A549 (cell line): ENCODE measurements around the gene GPR158. TPM values are rescaled to one million over a fixed set of nuclear protein-coding genes. Genes with fewer than 3 reads are reported as not detected.

ENCODE experiments used
- ATAC-seq, 2 experiments: fragments of 200-7000 bp in 1 of 2; fragments of >200 bp in 1 of 2; cut with Nextera tagmentation in 1 of 2; cut with Tn5 transposase in 1 of 2; 3 replicates each; pipeline versions ENCODE4 v1.8.0 to v1.9.1; 2018 to 2020; ENCODE audit warnings: mild to moderate bottlenecking in 1 of 2, moderate library complexity in 1 of 2
- CTCF ChIA-PET: fragments of 300-600 bp; sonication (Branson Sonifier 250); formaldehyde crosslinking; extraction: SDS; loops from one replicate; lab custom pipeline; 2021; ENCODE audit warnings: antibody characterized with exemption, inconsistent platforms; lab: Yijun Ruan, JAX
- POLR2A ChIA-PET: fragments of 350-600 bp; formaldehyde crosslinking; extraction: SDS; loops from one replicate; lab custom pipeline; 2021; ENCODE audit warnings: antibody characterized with exemption, inconsistent platforms; lab: Yijun Ruan, JAX
- DNase-seq, 2 experiments: peaks; one replicate each; pipeline versions ENCODE4 v3.0.0 to v3.0.0-alpha.2; 2011 to 2016; ENCODE audit warnings: low read depth in 1 of 2, low spot score in 1 of 2
- FAIRE-seq: peaks from 2 replicates; lab custom pipeline; 2011; peaks lifted over from hg19 to GRCh38; lab: Jason Lieb, UNC
- H3K27ac ChIP-seq, 2 experiments: fragments of >200 bp; sonication (Bioruptor Twin); formaldehyde crosslinking; 3 replicates each; pipeline ENCODE4 v1.5.1; 2016 to 2017
- H3K4me1 ChIP-seq: fragments of >200 bp; sonication (Bioruptor Twin); formaldehyde crosslinking; 3 replicates; pipeline ENCODE4 v1.6.1; 2016
- H3K4me2 ChIP-seq: fragments of >200 bp; sonication (Bioruptor Twin); formaldehyde crosslinking; 3 replicates; pipeline ENCODE4 v1.6.1; 2016
- H3K4me3 ChIP-seq: fragments of >200 bp; sonication (Bioruptor Twin); formaldehyde crosslinking; 3 replicates; pipeline ENCODE4 v1.5.1; 2016
- H3K9me3 ChIP-seq: fragments of >200 bp; sonication (Bioruptor Twin); formaldehyde crosslinking; 3 replicates; pipeline ENCODE4 v1.6.1; 2016
- ATOH8 ChIP-seq: fragments of 250-450 bp; sonication (Bioruptor Pico); IDR thresholded peaks from 2 replicates; pipeline ENCODE4 v1.5.0; 2020; ENCODE audit warnings: low read depth, mild to moderate bottlenecking, moderate library complexity
- CHD2 ChIP-seq: fragments of 150-350 bp; IDR thresholded peaks from 2 replicates; pipeline ENCODE4 v1.6.1; 2014; ENCODE audit warnings: low read length; ENCODE audit not compliant: partially characterized antibody
- CHD4 ChIP-seq: fragments of 200-600 bp; sonication (generic); IDR thresholded peaks from 2 replicates; pipeline ENCODE4 v1.6.1; 2016; ENCODE audit warnings: antibody characterized with exemption, mild to moderate bottlenecking, borderline replicate concordance
- CTCF ChIP-seq: fragments of >200 bp; sonication (Bioruptor Twin); formaldehyde crosslinking; IDR thresholded peaks from 3 replicates; pipeline ENCODE4 v1.5.1; 2016
- E2F6 ChIP-seq: IDR thresholded peaks from 2 replicates; pipeline ENCODE4 v1.6.1; 2012; ENCODE audit warnings: low read depth, borderline replicate concordance
- ELK1 ChIP-seq: fragments of 150-350 bp; IDR thresholded peaks from 2 replicates; pipeline ENCODE4 v1.6.1; 2014; ENCODE audit warnings: low read depth, mild to moderate bottlenecking, low read length
- EP300 ChIP-seq, 2 experiments: fragments of >200 bp; sonication (Bioruptor Twin); formaldehyde crosslinking; IDR thresholded peaks; 2 replicates in 1 of 2; 3 replicates in 1 of 2; pipeline ENCODE4 v1.6.1; 2016 to 2017
- FOXS1 ChIP-seq: fragments of 250-450 bp; sonication (Bioruptor Pico); IDR thresholded peaks from 2 replicates; pipeline ENCODE4 v1.5.0; 2020; ENCODE audit warnings: mild to moderate bottlenecking, moderate library complexity
- HDAC2 ChIP-seq: fragments of 200-600 bp; sonication (generic); IDR thresholded peaks from 2 replicates; pipeline ENCODE4 v1.6.1; 2016
- HMGXB4 ChIP-seq: fragments of 250-450 bp; sonication (Bioruptor Pico); IDR thresholded peaks from 2 replicates; pipeline ENCODE4 v1.5.0; 2021; ENCODE audit warnings: mild to moderate bottlenecking, moderate library complexity, borderline replicate concordance
- HOXB13 ChIP-seq: fragments of 250-450 bp; sonication (Bioruptor Pico); IDR thresholded peaks from 2 replicates; pipeline ENCODE4 v1.5.0; 2020; ENCODE audit warnings: low read depth, mild to moderate bottlenecking, moderate library complexity
- HOXB5 ChIP-seq: fragments of 250-450 bp; sonication (Bioruptor Pico); IDR thresholded peaks from 2 replicates; pipeline ENCODE4 v1.5.0; 2020; ENCODE audit warnings: mild to moderate bottlenecking, moderate library complexity
- KDM1A ChIP-seq: fragments of 200-600 bp; sonication (generic); IDR thresholded peaks from 2 replicates; pipeline ENCODE4 v1.6.1; 2016; ENCODE audit warnings: low read depth, mild to moderate bottlenecking
- MAFK ChIP-seq: fragments of 450-650 bp; IDR thresholded peaks from 2 replicates; pipeline ENCODE4 v1.6.1; 2014; ENCODE audit not compliant: partially characterized antibody
- MAZ ChIP-seq: fragments of 150-350 bp; IDR thresholded peaks from 2 replicates; pipeline ENCODE4 v1.6.1; 2014; ENCODE audit warnings: antibody characterized with exemption, low read depth, low read length, borderline replicate concordance
- NFE2L2 ChIP-seq: fragments of 150-350 bp; conservative IDR thresholded peaks from 2 replicates; pipeline ENCODE4 v1.6.1; 2014; ENCODE audit warnings: low read length
- NPAS2 ChIP-seq: fragments of 250-450 bp; sonication (Bioruptor Pico); IDR thresholded peaks from 2 replicates; pipeline ENCODE4 v1.8.0; 2022; ENCODE audit warnings: mild to moderate bottlenecking, moderate library complexity, borderline replicate concordance
- NR3C1 ChIP-seq: fragments of >200 bp; sonication (Bioruptor Twin); formaldehyde crosslinking; IDR thresholded peaks from 3 replicates; pipeline ENCODE4 v1.6.1; 2017
- PHF8 ChIP-seq: fragments of 200-600 bp; sonication (generic); IDR thresholded peaks from 2 replicates; pipeline ENCODE4 v1.6.1; 2016; ENCODE audit warnings: low read depth, mild to moderate bottlenecking, antibody characterized with exemption, moderate library complexity, borderline replicate concordance
- RARB ChIP-seq: fragments of 250-450 bp; sonication (Bioruptor Pico); IDR thresholded peaks from 2 replicates; pipeline ENCODE4 v1.8.0; 2021; ENCODE audit warnings: mild to moderate bottlenecking, moderate library complexity
- RCOR1 ChIP-seq: fragments of 150-350 bp; IDR thresholded peaks from 2 replicates; pipeline ENCODE4 v1.6.1; 2014; ENCODE audit warnings: antibody characterized with exemption, low read length, low read depth
- RNF2 ChIP-seq: fragments of 200-600 bp; sonication (generic); IDR thresholded peaks from 2 replicates; pipeline ENCODE4 v1.6.1; 2016; ENCODE audit warnings: low read depth, mild to moderate bottlenecking, antibody characterized with exemption, moderate library complexity, borderline replicate concordance
- SREBF2 ChIP-seq: fragments of 450-650 bp; IDR thresholded peaks from 2 replicates; pipeline ENCODE4 v1.6.1; 2014; ENCODE audit warnings: mild to moderate bottlenecking, moderate library complexity
- TP53 ChIP-seq: fragments of 250-450 bp; sonication (Bioruptor Pico); IDR thresholded peaks from 2 replicates; pipeline ENCODE4 v1.5.0; 2021; ENCODE audit warnings: mild to moderate bottlenecking, moderate library complexity
- ZC3H11A ChIP-seq: fragments of 450-650 bp; IDR thresholded peaks from 2 replicates; pipeline ENCODE4 v1.6.1; 2014; ENCODE audit warnings: antibody characterized with exemption, mild to moderate bottlenecking
- ZNF302 ChIP-seq: fragments of 250-450 bp; sonication (Bioruptor Pico); IDR thresholded peaks from 2 replicates; pipeline ENCODE4 v1.9.0; 2021; ENCODE audit warnings: inconsistent platforms, mild to moderate bottlenecking, moderate library complexity
- ZSCAN20 ChIP-seq: fragments of 250-450 bp; sonication (Bioruptor Pico); IDR thresholded peaks from 2 replicates; pipeline ENCODE4 v1.8.0; 2022; ENCODE audit warnings: mild to moderate bottlenecking, moderate library complexity
- WGBS: methylation state at CpG from one replicate; pipeline ENCODE4 v1.1.6; 2017; ENCODE audit errors: missing lambda C conversion rate; 5-methylcytosine and 5-hydroxymethylcytosine counted together
- polyA plus RNA-seq, 4 experiments: library from polyadenylated mRNA; depleted of rRNA in 3 of 4; stranded (reverse); fragments of >200 nt; fragmentation: RNase III in 1 of 4; extraction: RNeasy Plus Mini Kit Qiagen cat#74134 plus additional on column Dnase treatment in 1 of 4; gene quantifications; 2 replicates in 3 of 4; 3 replicates in 1 of 4; pipeline ENCODE4 v1.2.3, GENCODE V29; 2011 to 2017

GPR158 gene
- polyA plus RNA-seq, 2 of the 4 experiments (the other 2 are of a cell fraction), result 0.01 to 0.03 TPM

GRCh38 chr10:25506821-25507335 is 332.1 kb downstream of the GPR158 start:
- ChIA-PET CTCF (interaction anchor here (1.5 kb wide), 1 partner anchor 10 kb away, joined by 4 read pairs; no protein-coding TSS in a partner anchor), POLR2A (no interaction called here)
- no peak for FAIRE-seq
- TF ChIP-seq RNF2 (no peak), TP53 (CRISPR knock-in tag) (no peak), CHD4 (no peak), RCOR1 (no peak), FOXS1 (no peak), MAFK (no peak), NR3C1 (no peak), CHD2 (no peak), HOXB5 (CRISPR knock-in tag) (no peak), ELK1 (no peak), ZC3H11A (no peak), HOXB13 (CRISPR knock-in tag) (no peak), KDM1A (no peak), RARB (CRISPR knock-in tag) (no peak)
- DNase-seq, result no peak
- no peaks in the 10 kb centered on the region for H3K9me3 ChIP-seq
- H3K4me2 ChIP-seq, result no peak overlapping the region
- WGBS, result 7% methylated on average over 2 of the region's 2 CpGs
- ATAC-seq, result no peak
- no peaks in the 10 kb centered on the region for H3K4me1 ChIP-seq
- no peak overlapping the region for H3K27ac ChIP-seq
- no peak overlapping the region for H3K4me3 ChIP-seq

GRCh38 chr10:25508112-25508815 is 333.5 kb downstream of the GPR158 start:
- DNase-seq (no peak), ATAC-seq (no peak), FAIRE-seq (no peak)
- Histone ChIP-seq H3K4me1 (no peaks in the 10 kb centered on the region), H3K4me2 (no peak overlapping the region), H3K9me3 (no peaks in the 10 kb centered on the region), H3K27ac (no peak overlapping the region), H3K4me3 (no peak overlapping the region)
- ChIA-PET CTCF (interaction anchor here (0.6 kb wide), 1 partner anchor 388 kb away, joined by 3 read pairs; no protein-coding TSS in a partner anchor), POLR2A (no interaction called here)
- no peak for TF ChIP-seq FOXS1
- WGBS, result 68% methylated on average over 5 of the region's 5 CpGs

GRCh38 chr10:25509151-25509550 is 334.4 kb downstream of the GPR158 start:
- POLR2A ChIA-PET, result no interaction called here
- no peak for TF ChIP-seq SREBF2
- TF ChIP-seq ZSCAN20 (CRISPR knock-in tag), result no peak
- TF ChIP-seq TP53 (CRISPR knock-in tag), result no peak
- TF ChIP-seq ATOH8 (CRISPR knock-in tag), result no peak
- TF ChIP-seq PHF8, result no peak
- no peak for TF ChIP-seq NFE2L2
- TF ChIP-seq HDAC2, result no peak
- TF ChIP-seq ZNF302, result no peak
- TF ChIP-seq FOXS1, result no peak
- no peak for TF ChIP-seq HMGXB4 (CRISPR knock-in tag)
- TF ChIP-seq EP300 (IDR thresholded peaks at IDR 0.05), result no peak
- no peak for TF ChIP-seq CTCF
- TF ChIP-seq ZC3H11A, result no peak
- TF ChIP-seq NPAS2 (CRISPR knock-in tag), result no peak
- TF ChIP-seq E2F6, result no peak
- no peak for TF ChIP-seq MAZ
- H3K9me3 ChIP-seq, result no peaks in the 10 kb centered on the region
- H3K4me3 ChIP-seq, result no peak overlapping the region
- WGBS, result 53% methylated on average over 6 of the region's 6 CpGs
- H3K4me1 ChIP-seq, result no peaks in the 10 kb centered on the region
- ATAC-seq (no peak), FAIRE-seq (no peak), DNase-seq (no peak)
- no peak overlapping the region for H3K4me2 ChIP-seq
- no peak overlapping the region for H3K27ac ChIP-seq
- CTCF ChIA-PET, result no interaction called here
